ENCODE results near the gene KIAA2012. TPM values are rescaled to one million over a fixed set of nuclear protein-coding genes. Genes with fewer than 3 reads are reported as not detected.

KIAA2012 gene
- total and polyA plus RNA-seq, 8 donors = 0.04 to 0.09 TPM; not detected in 6

GRCh38 chr2:202049840-202050239, 23.2 kb upstream of the KIAA2012 start:
- TF ChIP-seq CTCF (IDR thresholded peaks at IDR 0.05) = no peak
- no peak overlapping the region for H3K4me3 ChIP-seq
- DNase-seq (no peak), ATAC-seq (no peak), FAIRE-seq (no peak)
- 99 to 100% methylated on average over 1 of the region's 1 CpG for WGBS, 2 donors
- H3K27me3 ChIP-seq = no peaks in the 10 kb centered on the region
- no peak overlapping the region for H3K27ac ChIP-seq
- H3K9me3 ChIP-seq = no peaks in the 10 kb centered on the region
- intact Hi-C loops (cut with DNase I) = no loop called here
- H3K36me3 ChIP-seq = no peaks in the 10 kb centered on the region
- no peaks in the 10 kb centered on the region for H3K4me1 ChIP-seq

GRCh38 chr2:202050652-202051051, 22.4 kb upstream of the KIAA2012 start:
- DNase-seq (no peak), ATAC-seq (no peak), FAIRE-seq (no peak)
- H3K36me3 ChIP-seq = no peaks in the 10 kb centered on the region
- H3K4me1 ChIP-seq = no peaks in the 10 kb centered on the region
- no peak overlapping the region for H3K27ac ChIP-seq
- no peaks in the 10 kb centered on the region for H3K9me3 ChIP-seq
- intact Hi-C loops (cut with DNase I) = no loop called here
- no peaks in the 10 kb centered on the region for H3K27me3 ChIP-seq
- no peak overlapping the region for H3K4me3 ChIP-seq
- TF ChIP-seq CTCF (IDR thresholded peaks at IDR 0.05) = no peak

- Histone ChIP-seq H3K9me3 (no peaks in the 10 kb centered on the region), H3K4me3 (no peak overlapping the region), H3K27me3 (no peaks in the 10 kb centered on the region), H3K36me3 (no peaks in the 10 kb centered on the region), H3K27ac (no peak overlapping the region), H3K4me1 (no peaks in the 10 kb centered on the region)
- TF ChIP-seq CTCF (IDR thresholded peaks at IDR 0.05) = no peak
- DNase-seq = no peak
- intact Hi-C loops (cut with DNase I) = no loop called here
- no peak for FAIRE-seq
- ATAC-seq = no peak
- WGBS, 2 donors = 73 to 81% methylated on average over 8 of the region's 8 CpGs
Measured at GRCh38 chr2:202051499-202052161, 21.4 kb upstream of the KIAA2012 start.

GRCh38 chr2:202052235-202052634, 20.8 kb upstream of the KIAA2012 start:
- no peak overlapping the region for H3K27ac ChIP-seq
- ATAC-seq (no peak), FAIRE-seq (no peak), DNase-seq (no peak)
- no peaks in the 10 kb centered on the region for H3K9me3 ChIP-seq
- 75 to 87% methylated on average over 1 of the region's 1 CpG for WGBS, 2 donors
- no peak overlapping the region for H3K4me3 ChIP-seq
- intact Hi-C loops (cut with DNase I) = no loop called here
- H3K27me3 ChIP-seq = no peaks in the 10 kb centered on the region
- H3K36me3 ChIP-seq = no peaks in the 10 kb centered on the region
- H3K4me1 ChIP-seq = no peaks in the 10 kb centered on the region
- no peak for TF ChIP-seq CTCF (IDR thresholded peaks at IDR 0.05)

- Histone ChIP-seq H3K9me3 (no peaks in the 10 kb centered on the region), H3K27me3 (no peaks in the 10 kb centered on the region), H3K36me3 (no peaks in the 10 kb centered on the region), H3K4me1 (no peaks in the 10 kb centered on the region), H3K27ac (no peak overlapping the region), H3K4me3 (no peak overlapping the region)
- WGBS, 2 donors = 48 to 50% methylated on average over 3 of the region's 3 CpGs
- FAIRE-seq (no peak), ATAC-seq (no peak), DNase-seq (no peak)
- no peak for TF ChIP-seq CTCF (IDR thresholded peaks at IDR 0.05)
- intact Hi-C loops (cut with DNase I) = no loop called here
Measured at GRCh38 chr2:202054679-202055078, 18.4 kb upstream of the KIAA2012 start.

Data from pancreas (tissue), 10 donors.